Loucy (cell line): ENCODE results near the gene CNTNAP2.

ENCODE experiments used
- CTCF ChIP-seq: fragments of 200-600 bp; sonication (generic); conservative IDR thresholded peaks from 2 replicates; pipeline ENCODE4 v1.5.1; 2014; ENCODE audit warnings: mild to moderate bottlenecking, antibody characterized with exemption, low read length
- EZH2phosphoT487 ChIP-seq: fragments of 200-600 bp; IDR thresholded peaks from 2 replicates; pipeline ENCODE4 v1.6.1; 2018; ENCODE audit warnings: antibody characterized with exemption, mild to moderate bottlenecking, moderate library complexity, borderline replicate concordance

DNA sequence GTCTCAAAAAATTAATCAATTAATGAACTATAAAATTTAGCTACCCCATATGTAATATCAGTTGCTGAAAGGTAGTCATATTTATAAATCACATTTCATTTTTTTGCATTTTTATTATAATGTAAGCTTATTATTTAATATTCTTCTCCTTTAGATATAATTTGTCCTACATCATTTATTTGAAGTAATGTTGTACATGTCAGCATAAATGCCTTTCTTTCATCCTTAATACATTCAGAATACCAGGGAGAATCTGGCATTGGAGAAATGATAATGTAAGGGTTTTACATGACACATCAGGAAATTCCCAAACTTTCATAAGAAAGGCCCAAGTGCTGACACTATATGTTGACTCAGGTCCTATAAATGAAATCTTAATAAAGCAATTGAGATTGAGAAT, 742.1 kb downstream of the CNTNAP2 start:
- TF ChIP-seq CTCF (no peak), EZH2phosphoT487 (no peak)
